ENCODE measurements around the gene EPB42. TPM values are rescaled to one million over a fixed set of nuclear protein-coding genes. Genes with fewer than 3 reads are reported as not detected.

EPB42 gene
- total and polyA plus RNA-seq, 2 of the 4 experiments (the other 2 are of a cell fraction), result not detected

GRCh38 chr15:43255376-43255775, 34.6 kb upstream of the EPB42 start:
- H2BK5ac ChIP-seq (ENCODE audit: low read depth, low read length, poor library complexity, severe bottlenecking), result no peak overlapping the region

More at GRCh38 chr15:43255376-43255775, 34.6 kb upstream of the EPB42 start:
- H3K4me2 ChIP-seq (ENCODE audit: low read depth, low read length), result no peak overlapping the region
- peaks cover 48% of the 10 kb centered on the region for H3K27me3 ChIP-seq (ENCODE audit: control insufficient read depth, insufficient read depth, low read length)
- H2BK15ac ChIP-seq (ENCODE audit: low read depth, low read length), result no peak overlapping the region
- H3K56ac ChIP-seq (ENCODE audit: extremely low read depth, insufficient read depth, low read length), result no peak overlapping the region
- no peaks in the 10 kb centered on the region for H3K79me1 ChIP-seq (ENCODE audit: low read depth in 1 of 2, low read length in 2 of 2)
- no peak overlapping the region for H2AFZ ChIP-seq (replicated peaks; ENCODE audit: low read length, poor library complexity)
- ChIA-PET POLR2A (ENCODE audit: unreplicated experiment) (no interaction called here), CTCF (no interaction called here)
- H3K9ac ChIP-seq (ENCODE audit: low read depth, low read length), result no peak overlapping the region
- no peaks in the 10 kb centered on the region for H3K36me3 ChIP-seq (ENCODE audit: control insufficient read depth, insufficient read depth, low read length)
- no peak overlapping the region for H2BK20ac ChIP-seq (ENCODE audit: low read depth, low read length)
- no peak overlapping the region for H4K8ac ChIP-seq (ENCODE audit: low read depth in 2 of 2, low read length in 2 of 2)
- H3K9me1 ChIP-seq (ENCODE audit: insufficient read depth, low read length), result no peaks in the 10 kb centered on the region
- no TSS peak for BruUV-seq (replicated peaks)
- no peaks in the 10 kb centered on the region for H3K4me1 ChIP-seq (ENCODE audit: control insufficient read depth, insufficient read depth, low read length)
- H3K14ac ChIP-seq (replicated peaks; ENCODE audit: low read depth, low read length), result no peak overlapping the region
- no peak overlapping the region for H3K4ac ChIP-seq (ENCODE audit: low read depth, low read length)
- TF ChIP-seq BHLHE40 (IDR thresholded peaks at IDR 0.05; ENCODE audit: low read depth, low read length) (no peak), MXI1 (IDR thresholded peaks at IDR 0.05; ENCODE audit: borderline replicate concordance, low read depth, low read length) (no peak)
- no peak overlapping the region for H3K23ac ChIP-seq (ENCODE audit: low read depth, low read length)
- no peak overlapping the region for H4K91ac ChIP-seq (ENCODE audit: insufficient read depth, low read depth, low read length)
- DNase-seq (no peak), ATAC-seq (ENCODE audit: low read depth) (no peak)
- no peak overlapping the region for H4K5ac ChIP-seq (ENCODE audit: low read depth, low read length)
- no peak overlapping the region for H3K27ac ChIP-seq (ENCODE audit: insufficient read depth, low read length)
- in situ Hi-C loops (cut with MboI; ENCODE audit: low sequenced_read_pairs), result no loop called here
- H2BK120ac ChIP-seq (ENCODE audit: low read depth, low read length), result no peak overlapping the region
- no peak overlapping the region for H2AK5ac ChIP-seq (ENCODE audit: low read depth, low read length)
- H3K4me3 ChIP-seq (ENCODE audit: insufficient read depth, low read depth, low read length), result no peak overlapping the region
- dilution Hi-C loops (cut with HindIII; ENCODE audit: low sequenced_read_pairs, unreplicated experiment), result no loop called here
- intact Hi-C loops (cut with micrococcal nuclease), result no loop called here
- H3K9me3 ChIP-seq (ENCODE audit: control insufficient read depth, insufficient read depth, low read length), result no peaks in the 10 kb centered on the region
- H2AK9ac ChIP-seq (replicated peaks; ENCODE audit: low read depth, low read length, poor library complexity), result no peak overlapping the region
- H4K20me1 ChIP-seq (ENCODE audit: insufficient read depth, low read length), result no peaks in the 10 kb centered on the region
- no CpG with 5 or more reads among the region's 2 CpGs for WGBS, 2 experiments (ENCODE audit: extremely low coverage in 2 of 2, insufficient read length in 1 of 2)
- no peak overlapping the region for H3K18ac ChIP-seq (ENCODE audit: low read depth, low read length)

Measured in IMR-90 (cell line).